Neural cell (in vitro differentiated cells): Measurements from ENCODE around the gene IPP. TPM values are rescaled to one million over a fixed set of nuclear protein-coding genes. Genes with fewer than 3 reads are reported as not detected.
A peak's percentile ranks its signal among the peaks of the same experiment; 100 is the strongest.

Source experiments
- H2AFZ ChIP-seq: fragments of 200-600, 300-800 bp; sonication (generic), shearing (Covaris generic); 2 replicates; pipeline ENCODE4 v1.6.0; 2014; ENCODE audit warnings: low read depth, mild to moderate bottlenecking, antibody characterized with exemption, low read length, moderate library complexity
- H3F3A ChIP-seq: fragments of 200-600 bp; shearing (Covaris generic); 2 replicates; pipeline ENCODE4 v1.6.1; 2016; ENCODE audit warnings: mild to moderate bottlenecking, moderate library complexity, mixed read lengths, antibody characterized with exemption, low read length; ENCODE audit not compliant: insufficient read depth, poor library complexity, severe bottlenecking
- H3K27ac ChIP-seq: fragments of 200-600, 300-800 bp; sonication (generic), shearing (Covaris generic); 2 replicates; pipeline ENCODE4 v1.5.1; 2014; ENCODE audit warnings: mild to moderate bottlenecking, low read length, moderate library complexity
- H3K27me3 ChIP-seq: fragments of 300-800, 200-600 bp; sonication (generic), shearing (Covaris generic); 2 replicates; pipeline ENCODE4 v1.6.0; 2014; ENCODE audit warnings: mild to moderate bottlenecking, low read depth, low read length, moderate library complexity; ENCODE audit not compliant: insufficient read depth
- H3K36me3 ChIP-seq: fragments of 300-800, 200-600 bp; sonication (generic), shearing (Covaris generic); 2 replicates; pipeline ENCODE4 v1.5.1; 2014; ENCODE audit warnings: mild to moderate bottlenecking, antibody characterized with exemption, low read length, moderate library complexity; ENCODE audit not compliant: insufficient read depth
- H3K4me2 ChIP-seq: fragments of 300-800, 200-600 bp; sonication (generic), shearing (Covaris generic); 2 replicates; pipeline ENCODE4 v1.6.0; 2014; ENCODE audit warnings: mild to moderate bottlenecking, low read length
- H3K4me3 ChIP-seq: fragments of 300-800, 200-600 bp; sonication (generic), shearing (Covaris generic); 2 replicates; pipeline ENCODE4 v1.5.1; 2014; ENCODE audit warnings: mild to moderate bottlenecking, low read length, moderate library complexity
- H3K79me2 ChIP-seq: fragments of 200-600 bp; shearing (Covaris generic); replicated peaks from 2 replicates; pipeline ENCODE4 v1.6.0; 2014; ENCODE audit warnings: mild to moderate bottlenecking, low read length, moderate library complexity; ENCODE audit not compliant: insufficient read depth
- H3K9ac ChIP-seq: fragments of 300-800, 200-600 bp; sonication (generic), shearing (Covaris generic); 2 replicates; pipeline ENCODE4 v1.6.1; 2016; ENCODE audit warnings: mild to moderate bottlenecking, low read length, mixed read lengths
- H3K9me2 ChIP-seq: fragments of 200-600 bp; shearing (Covaris generic); 2 replicates; pipeline ENCODE4 v1.6.1; 2016; ENCODE audit warnings: mild to moderate bottlenecking, low read length, mixed read lengths; ENCODE audit not compliant: insufficient read depth
- H3K9me3 ChIP-seq: fragments of 200-600, 300-800 bp; sonication (generic), shearing (Covaris generic); 2 replicates; pipeline ENCODE4 v1.6.1; 2016; ENCODE audit warnings: mild to moderate bottlenecking, mixed run types, low read length, moderate library complexity, mixed read lengths
- H4K20me1 ChIP-seq: fragments of 200-600 bp; shearing (Covaris generic); 2 replicates; pipeline ENCODE4 v1.6.1; 2016; ENCODE audit warnings: mild to moderate bottlenecking, mixed run types; ENCODE audit not compliant: insufficient read depth
- CTCF ChIP-seq: fragments of 450-650 bp; IDR thresholded peaks from 2 replicates; pipeline ENCODE4 v1.5.1; 2014; ENCODE audit warnings: antibody characterized with exemption, mild to moderate bottlenecking, moderate library complexity; ENCODE audit not compliant: poor library complexity, severe bottlenecking
- EP300 ChIP-seq: fragments of 450-650 bp; conservative IDR thresholded peaks from 2 replicates; pipeline ENCODE4 v1.6.1; 2014; ENCODE audit warnings: antibody characterized with exemption, mild to moderate bottlenecking, moderate library complexity; ENCODE audit not compliant: poor library complexity, severe bottlenecking
- EZH2 ChIP-seq: fragments of 200-600, 300-800 bp; shearing (Covaris generic), sonication (generic); IDR thresholded peaks from 2 replicates; pipeline ENCODE4 v1.6.1; 2014; ENCODE audit warnings: antibody characterized with exemption, low read length, borderline replicate concordance, mild to moderate bottlenecking; ENCODE audit not compliant: insufficient read depth, poor library complexity, severe bottlenecking
- MXI1 ChIP-seq: fragments of 450-650 bp; conservative IDR thresholded peaks from 2 replicates; pipeline ENCODE4 v1.6.1; 2014; ENCODE audit warnings: antibody characterized with exemption, mild to moderate bottlenecking; ENCODE audit not compliant: poor library complexity, severe bottlenecking
- POLR2AphosphoS5 ChIP-seq: IDR thresholded peaks from 2 replicates; pipeline ENCODE4 v1.6.1; 2012
- RAD21 ChIP-seq: fragments of 450-650 bp; conservative IDR thresholded peaks from 2 replicates; pipeline ENCODE4 v1.6.1; 2014; ENCODE audit warnings: antibody characterized with exemption, mild to moderate bottlenecking, moderate library complexity
- REST ChIP-seq: IDR thresholded peaks from 2 replicates; pipeline ENCODE4 v1.6.1; 2012; ENCODE audit warnings: borderline replicate concordance
- SMC3 ChIP-seq: fragments of 450-650 bp; conservative IDR thresholded peaks from 2 replicates; pipeline ENCODE4 v1.6.1; 2014; ENCODE audit warnings: antibody characterized with exemption, mild to moderate bottlenecking, moderate library complexity; ENCODE audit not compliant: poor library complexity
- TAF1 ChIP-seq: IDR thresholded peaks from 2 replicates; pipeline ENCODE4 v1.6.1; 2012; ENCODE audit warnings: low read depth
- polyA plus RNA-seq: library from polyadenylated mRNA; depleted of rRNA; stranded (reverse); fragments of >200 nt; gene quantifications from 2 replicates; pipeline ENCODE4 v1.2.3, GENCODE V29; 2014

Gene IPP
- polyA plus RNA-seq, 1 donor from 2014 or later, result 8.3 TPM

GRCh38 chr1:45687754-45688740 lies 62.4 kb downstream of the IPP start, which contains the start of gene TMEM69:
TMEM69 (plus strand) TSS chr1:45688181; CDS start chr1:45691069, 2,888 bp downstream.
- TF ChIP-seq EP300 (peak; percentile 26), REST (peak; percentile 40), POLR2AphosphoS5 (peak; percentile 83), MXI1 (peak; percentile 85), TAF1 (peak; percentile 56), CTCF (peak; percentile 14), SMC3 (peak; percentile 37), RAD21 (no peak), EZH2 (no peak)
- no peaks in the 10 kb centered on the region for H4K20me1 ChIP-seq
- no peaks in the 10 kb centered on the region for H3K9me3 ChIP-seq
- H3K4me2 ChIP-seq, result peak within 1 kb of the TSS; percentile 99
- H3K4me3 ChIP-seq, result peak within 1 kb of the TSS; percentile 93
- H3K27ac ChIP-seq, result peak within 1 kb of the TSS; percentile 96
- peak within 1 kb of the TSS; percentile 95 for H2AFZ ChIP-seq
- no peaks in the 10 kb centered on the region for H3K27me3 ChIP-seq
- no peaks in the 10 kb centered on the region for H3K36me3 ChIP-seq
- no peaks in the 10 kb centered on the region for H3K9me2 ChIP-seq
- H3F3A ChIP-seq, result peaks cover 12% of the 10 kb centered on the region
- peak within 1 kb of the TSS; percentile 90 for H3K9ac ChIP-seq
- H3K79me2 ChIP-seq, result peaks cover 48% of the 10 kb centered on the region

- H3K9me2 ChIP-seq, result no peaks in the 10 kb centered on the region
- no peaks in the 10 kb centered on the region for H3K27me3 ChIP-seq
- TF ChIP-seq POLR2AphosphoS5 (peak; percentile 85), EZH2 (no peak), EP300 (no peak), REST (peak; percentile 83), MXI1 (peak; percentile 32), TAF1 (peak; percentile 66)
- no peaks in the 10 kb centered on the region for H3K36me3 ChIP-seq
- H3K9me3 ChIP-seq, result no peaks in the 10 kb centered on the region
- H3F3A ChIP-seq, result peaks cover 12% of the 10 kb centered on the region
- H3K4me3 ChIP-seq, result peak overlapping the region; percentile 93
- peak overlapping the region; percentile 90 for H3K9ac ChIP-seq
- H3K27ac ChIP-seq, result peak overlapping the region; percentile 96
- peaks cover 57% of the 10 kb centered on the region for H3K79me2 ChIP-seq
- peak overlapping the region; percentile 60 for H3K4me2 ChIP-seq
- no peaks in the 10 kb centered on the region for H4K20me1 ChIP-seq
- H2AFZ ChIP-seq, result peak overlapping the region; percentile 95
Measured at GRCh38 chr1:45687014-45687753, 63.3 kb downstream of the IPP start.
